Kidney glomerular epithelial cell (primary cell): ENCODE measurements around the gene TRA2B.

ENCODE experiments used
- DNase-seq: peaks from one replicate; lab custom pipeline; 2025; lab: John Stamatoyannopoulos, UW

Gene TRA2B

DNA sequence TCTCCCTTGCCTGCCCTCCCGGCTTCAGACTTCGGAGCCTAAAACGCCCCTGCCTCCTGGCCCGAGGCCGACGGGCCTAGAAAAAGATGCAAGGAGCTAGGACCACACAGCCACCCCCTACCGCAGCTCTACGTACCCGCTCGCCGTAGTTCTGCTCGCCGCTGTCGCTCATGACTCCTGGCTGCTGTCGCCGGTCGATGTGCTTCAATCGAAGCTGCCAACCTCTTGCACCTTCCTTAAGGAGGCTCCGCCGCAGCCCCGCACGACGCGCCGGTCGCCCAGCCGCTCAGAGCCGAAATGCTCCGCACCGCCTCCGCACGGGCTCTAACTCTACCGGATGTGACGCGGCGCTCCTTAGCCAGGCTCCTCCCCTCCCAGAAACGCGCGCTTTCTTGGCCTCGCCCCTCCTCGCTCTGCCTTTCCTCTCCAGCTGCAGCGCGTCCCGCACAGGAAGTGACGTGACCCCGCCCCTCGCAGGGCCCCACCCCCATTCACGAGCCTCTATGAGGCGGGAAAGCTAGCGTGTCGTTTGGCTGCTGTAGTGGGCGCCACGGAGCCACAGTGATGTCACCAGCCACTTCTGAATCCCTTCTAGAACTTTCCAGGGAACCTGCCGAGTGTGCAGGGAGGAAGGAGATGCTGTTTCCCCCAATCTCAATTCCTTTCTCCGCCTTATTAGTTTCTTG lies at the start of gene TRA2B:
TRA2B (minus strand) TSS at position 326 of the 686 bp plus-strand sequence; CDS start at position 172, 154 bp downstream.
- peak; percentile 92 for DNase-seq

DNA sequence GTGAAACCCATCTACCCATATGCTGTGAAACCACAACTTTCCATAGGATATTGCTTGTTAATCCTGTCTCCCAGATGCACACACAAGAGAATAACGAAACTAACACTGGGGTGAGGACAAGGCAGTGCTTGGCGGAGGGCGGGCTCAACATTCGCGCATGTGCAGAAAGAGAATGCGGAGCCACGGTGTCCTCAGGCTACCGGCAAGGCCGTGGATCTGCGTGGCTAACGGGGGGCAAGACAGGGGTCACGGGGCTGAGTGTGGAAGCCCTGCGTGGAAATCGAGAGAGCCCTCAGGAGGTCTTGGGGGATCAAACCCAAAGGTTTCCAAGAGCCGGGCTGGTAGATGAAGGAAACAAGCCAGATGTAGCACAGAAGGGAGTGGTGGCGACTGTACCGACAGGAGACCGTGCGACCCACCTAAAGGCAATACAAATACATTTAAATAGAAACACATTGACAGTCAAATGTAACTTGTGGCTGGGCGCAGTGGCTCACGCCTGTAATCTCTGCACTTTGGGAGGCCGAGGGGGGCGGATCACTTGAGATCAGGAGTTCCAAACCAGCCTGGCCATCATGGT lies 48.5 kb upstream of the TRA2B start:
- no peak for DNase-seq

DNA sequence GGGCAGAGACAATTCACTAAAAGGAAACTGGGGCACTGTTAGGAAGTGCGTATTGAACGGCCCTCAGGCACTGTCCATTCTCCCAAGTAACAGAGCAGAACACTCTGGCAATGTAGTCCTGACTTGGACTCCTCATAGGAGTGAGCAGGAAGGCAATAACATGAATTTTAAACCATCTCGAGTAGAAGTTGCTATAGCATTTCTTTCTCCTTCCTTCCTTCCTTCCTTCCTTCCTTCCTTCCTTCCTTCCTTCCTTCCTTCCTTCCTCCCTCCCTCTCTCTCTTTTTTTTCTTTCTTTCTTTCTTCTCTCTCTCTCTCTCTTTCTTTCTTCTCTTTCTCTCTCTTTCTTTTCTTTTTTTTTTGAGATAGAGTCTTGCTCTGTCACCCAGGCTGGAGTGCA lies 46.4 kb upstream of the TRA2B start:
- no peak for DNase-seq

DNA sequence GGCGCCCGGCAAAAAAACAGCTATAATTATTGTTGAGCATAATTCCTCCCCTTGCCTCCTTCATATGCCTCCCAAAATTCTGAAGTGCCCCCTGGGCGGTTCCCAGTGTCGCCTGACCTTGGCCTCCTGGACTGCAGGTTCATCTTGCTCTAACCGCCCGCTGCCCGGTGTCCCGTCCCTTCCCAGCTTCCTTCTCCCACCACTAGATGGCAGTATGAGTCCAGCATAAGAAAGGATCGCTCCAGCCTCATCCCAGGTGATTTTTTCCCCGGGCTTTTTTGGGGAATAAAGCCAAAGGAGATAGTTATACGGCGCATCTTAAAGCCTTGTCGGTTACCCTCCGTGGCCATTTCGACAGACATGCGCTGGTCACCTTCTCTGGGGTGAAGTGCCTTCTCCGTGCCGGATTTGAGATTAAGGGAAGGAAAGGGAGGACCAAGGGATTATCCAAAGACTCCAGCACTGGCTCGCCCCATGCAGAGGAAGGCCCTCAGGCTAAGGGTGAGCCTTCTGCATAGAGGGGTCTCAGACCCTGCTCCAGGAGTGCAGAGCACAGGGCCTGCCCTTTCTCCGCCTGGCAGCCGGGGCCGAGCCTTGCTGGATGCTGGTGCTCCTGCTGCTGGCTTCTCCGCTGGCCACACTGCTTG lies 45.8 kb upstream of the TRA2B start:
- peak; percentile 33 for DNase-seq

DNA sequence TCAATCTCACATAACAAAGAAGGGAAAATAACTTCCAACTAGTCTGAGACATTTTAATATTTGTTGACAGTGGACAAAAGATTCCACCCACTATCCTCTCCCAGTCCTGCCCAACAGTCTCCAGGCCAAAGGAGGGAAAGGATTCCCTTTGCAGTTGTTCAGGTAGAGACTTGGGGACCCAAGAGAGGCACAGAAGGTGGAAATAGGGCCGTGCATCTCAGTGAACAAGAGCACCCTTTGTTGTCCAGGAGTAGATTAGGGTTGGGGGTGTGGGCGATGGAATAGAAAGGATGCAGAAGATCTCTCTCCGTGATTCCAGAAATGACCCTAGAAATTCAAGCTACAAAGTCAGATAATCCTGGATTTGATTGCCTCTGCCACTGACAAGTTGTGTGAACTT lies 44.8 kb upstream of the TRA2B start:
- DNase-seq, result no peak

DNA sequence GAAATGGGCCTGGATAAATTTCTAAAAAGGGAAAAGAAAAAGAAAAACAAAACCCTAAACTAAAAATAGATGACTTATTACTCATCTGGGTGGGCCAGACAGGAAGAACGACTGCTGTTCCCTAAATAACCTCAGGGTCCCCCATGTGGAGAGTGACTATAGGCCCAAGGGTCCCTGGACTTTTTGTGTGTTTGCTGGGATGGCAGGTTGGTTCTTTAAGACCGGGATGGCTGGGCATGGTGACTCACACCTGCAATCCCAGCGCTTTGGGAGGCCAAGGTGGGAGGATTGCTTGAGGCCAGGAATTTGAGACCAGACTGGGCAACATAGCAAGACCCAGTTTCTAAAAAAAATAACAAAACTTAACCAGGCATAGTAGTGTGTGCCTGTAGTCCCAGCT lies 43.8 kb upstream of the TRA2B start:
- DNase-seq, result no peak

DNA sequence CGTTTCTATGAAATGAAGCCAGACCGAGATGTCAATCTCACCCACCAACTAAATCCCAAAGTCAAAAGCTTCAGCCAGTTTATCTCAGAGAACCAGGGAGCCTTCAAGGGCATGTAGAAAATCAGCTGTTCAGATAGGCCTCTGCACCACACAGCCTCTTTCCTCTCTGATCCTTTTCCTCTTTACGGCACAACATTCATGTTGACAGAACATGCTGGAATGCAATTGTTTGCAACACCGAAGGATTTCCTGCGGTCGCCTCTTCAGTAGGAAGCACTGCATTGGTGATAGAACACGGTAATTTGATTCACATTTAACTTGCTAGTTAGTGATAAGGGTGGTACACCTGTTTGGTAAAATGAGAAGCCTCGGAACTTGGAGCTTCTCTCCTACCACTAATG lies 41.9 kb upstream of the TRA2B start:
- no peak for DNase-seq

DNA sequence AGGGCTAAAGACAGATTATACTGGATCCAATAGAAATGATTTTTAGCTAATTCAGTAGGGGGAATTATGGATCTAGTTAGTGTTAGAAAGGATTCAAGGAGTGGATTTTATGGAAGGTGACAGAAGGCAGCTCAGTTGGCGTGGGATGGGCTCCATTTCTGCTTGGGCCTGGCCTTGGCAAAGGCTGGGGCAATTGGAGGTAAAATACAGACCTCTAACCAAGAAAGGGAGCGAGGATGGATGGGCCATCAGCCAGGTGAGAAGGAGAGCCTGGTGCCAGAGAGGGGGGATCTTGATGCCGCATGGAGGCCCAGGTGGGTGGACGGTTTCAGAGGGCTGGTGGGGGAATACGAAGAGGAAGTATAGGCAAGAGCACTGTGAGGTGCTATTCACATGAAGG lies 40.7 kb upstream of the TRA2B start:
- DNase-seq, result no peak

DNA sequence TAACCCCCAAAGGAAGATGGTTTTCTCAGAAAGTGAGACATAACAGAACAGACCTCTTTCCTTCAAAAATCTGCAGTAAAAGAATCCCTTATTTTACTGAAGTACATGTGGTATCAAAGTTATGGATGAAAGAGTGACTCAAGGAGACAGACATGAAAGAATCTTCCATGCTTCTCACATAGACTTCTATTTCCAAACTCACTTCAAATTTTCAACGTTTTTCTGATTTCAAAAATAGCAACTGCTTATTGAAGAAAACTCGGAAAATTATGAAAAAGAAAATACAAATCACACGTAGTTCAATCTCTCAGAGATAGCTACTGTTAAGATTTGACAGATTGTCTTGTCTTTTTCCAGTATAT lies 39.8 kb upstream of the TRA2B start:
- DNase-seq, result no peak

DNA sequence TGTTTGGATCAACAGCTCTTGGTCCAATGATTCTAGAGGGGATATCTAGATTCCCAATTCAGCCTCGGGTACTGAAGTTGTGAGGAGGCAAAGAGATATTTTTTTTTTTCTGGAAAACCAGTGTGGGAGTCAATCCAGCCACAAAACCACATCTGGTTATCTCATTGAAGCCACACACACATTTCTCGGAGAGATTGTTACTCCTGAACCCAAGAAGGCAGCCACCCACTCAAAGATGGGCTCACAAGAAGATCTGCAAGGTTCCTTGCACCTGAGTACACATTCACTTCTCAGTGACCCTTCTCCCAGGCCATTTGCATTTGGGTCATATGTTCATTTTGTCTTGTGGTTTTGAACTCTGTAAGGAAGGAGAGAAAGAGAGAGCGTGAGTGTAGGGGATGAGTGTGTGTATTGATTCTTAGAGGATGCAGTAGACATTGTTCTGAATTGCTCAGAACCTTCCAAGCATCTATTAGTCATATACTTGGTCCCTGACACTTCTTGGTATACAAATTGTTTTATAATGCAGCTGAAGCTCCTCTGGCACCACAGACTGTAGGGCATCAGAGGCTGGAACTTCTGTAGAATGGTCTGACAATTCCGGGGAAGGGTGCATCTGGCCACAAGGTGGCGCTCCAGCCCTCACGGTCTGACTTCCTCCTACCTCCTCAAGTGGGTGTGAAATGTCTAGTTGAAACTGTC lies 39.3 kb upstream of the TRA2B start:
- DNase-seq, result peak; percentile 81

DNA sequence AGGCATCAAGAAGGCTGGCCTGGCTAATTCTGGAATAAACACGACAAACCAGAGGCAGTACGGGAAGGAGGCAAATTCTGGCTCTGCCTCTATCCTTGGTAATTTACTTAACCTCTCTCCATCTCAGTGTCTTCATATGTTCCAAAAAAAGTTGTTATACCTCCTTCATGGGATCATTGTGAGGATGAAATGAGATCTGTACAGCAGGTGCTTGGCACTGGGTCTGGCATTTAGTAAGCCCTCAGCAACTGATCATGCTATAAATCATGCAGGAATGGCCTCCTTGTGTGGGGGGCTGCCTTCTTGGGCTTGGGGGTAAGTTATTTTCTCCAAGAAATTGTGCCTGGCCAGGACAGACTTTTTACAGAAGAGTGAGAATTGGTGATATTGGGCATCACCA lies 38.3 kb upstream of the TRA2B start:
- no peak for DNase-seq

DNA sequence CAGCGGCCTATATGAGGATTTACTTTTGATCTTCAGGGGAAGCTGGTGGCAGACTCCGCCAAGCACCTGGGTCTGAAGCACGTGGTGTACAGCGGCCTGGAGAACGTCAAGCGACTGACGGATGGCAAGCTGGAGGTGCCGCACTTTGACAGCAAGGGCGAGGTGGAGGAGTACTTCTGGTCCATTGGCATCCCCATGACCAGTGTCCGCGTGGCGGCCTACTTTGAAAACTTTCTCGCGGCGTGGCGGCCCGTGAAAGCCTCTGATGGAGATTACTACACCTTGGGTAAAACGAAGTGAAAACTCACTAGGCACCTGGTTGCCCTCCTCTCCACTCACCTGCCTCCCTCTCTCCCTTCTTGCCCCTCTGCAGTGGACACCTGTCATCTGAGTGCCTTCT lies 33.8 kb upstream of the TRA2B start:
- no peak for DNase-seq

DNA sequence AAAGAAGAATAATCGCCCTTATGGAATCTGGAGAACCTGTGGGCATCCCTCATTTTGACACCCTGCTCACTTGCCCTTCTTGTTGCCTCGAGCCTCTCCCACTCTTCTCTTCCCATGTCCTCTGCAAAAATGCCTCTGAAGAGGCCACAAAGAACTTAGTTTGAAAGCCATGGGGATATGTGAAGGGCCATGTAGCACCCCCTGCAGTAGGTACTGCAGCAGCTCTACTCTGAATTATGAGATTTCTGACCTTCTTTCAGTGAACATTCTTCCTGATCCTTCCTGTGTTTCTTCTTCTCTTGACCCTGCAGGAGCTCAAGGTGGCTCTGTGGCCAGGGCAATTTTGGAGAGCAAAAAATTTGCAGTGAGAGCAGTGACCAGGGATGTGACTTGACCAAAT lies 30.4 kb upstream of the TRA2B start:
- no peak for DNase-seq

DNA sequence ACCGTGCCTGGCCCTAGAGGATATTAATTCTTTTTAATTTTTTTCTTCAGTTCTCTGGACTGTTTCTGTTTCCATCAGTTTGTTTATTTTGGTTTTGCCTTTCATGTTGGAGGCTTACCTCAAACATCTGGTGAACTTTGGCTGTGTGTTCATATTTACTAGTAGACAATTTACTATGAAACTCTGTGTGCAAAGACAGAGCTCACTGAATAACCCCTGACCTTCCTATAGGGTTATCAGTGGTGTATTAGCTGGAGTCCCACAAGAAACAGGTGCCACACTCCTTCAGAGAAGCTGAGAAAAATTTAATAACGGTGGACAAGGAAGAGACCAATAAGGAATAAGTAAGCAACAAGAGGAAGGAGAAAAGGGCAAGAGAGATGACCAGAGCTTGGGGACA lies 28.8 kb upstream of the TRA2B start:
- DNase-seq, result no peak

DNA sequence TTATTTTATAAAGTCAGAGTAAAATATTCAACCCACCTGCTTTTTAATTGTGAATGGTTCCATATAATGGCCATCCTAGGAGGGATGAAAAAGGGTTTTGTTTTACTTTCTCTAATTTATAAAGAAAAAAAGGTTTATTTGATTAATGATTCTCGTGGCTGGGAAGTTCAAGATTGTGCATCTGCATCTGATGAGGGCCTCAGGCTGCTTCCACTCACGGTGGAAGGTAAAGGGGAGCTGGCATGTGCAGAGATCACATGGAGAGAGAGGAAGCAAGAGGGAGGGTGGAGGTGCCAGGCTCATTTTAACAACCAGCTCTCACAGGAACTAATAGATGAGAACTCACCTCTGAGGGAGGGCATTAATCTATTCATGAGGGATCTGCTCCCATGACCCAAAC lies 27.7 kb upstream of the TRA2B start:
- no peak for DNase-seq

DNA sequence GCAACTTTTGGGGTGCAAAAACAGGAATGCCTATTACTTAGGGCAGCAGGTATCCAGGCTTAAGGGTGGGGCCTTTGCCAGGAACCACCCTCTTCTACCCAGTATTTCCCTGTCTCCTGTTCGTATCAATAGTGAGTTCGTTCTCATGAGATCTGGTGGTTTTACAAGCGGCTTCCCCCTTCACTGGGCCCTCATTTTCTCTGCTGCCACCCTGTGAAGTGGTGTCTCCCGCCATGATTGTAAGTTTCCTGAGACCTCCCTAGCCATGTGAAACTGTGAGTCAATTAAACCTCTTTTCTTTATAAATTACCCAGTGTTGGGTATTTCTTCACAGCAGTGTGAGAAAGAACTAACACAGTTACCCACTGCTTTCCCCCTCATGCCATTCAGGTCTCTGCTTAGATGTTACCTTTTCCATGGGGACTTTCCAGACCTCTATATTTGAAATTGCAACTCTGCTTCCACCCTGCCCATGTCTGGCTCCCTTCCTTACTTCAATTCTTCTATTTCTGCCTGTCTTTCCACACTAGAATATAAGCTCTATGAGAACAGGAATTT lies 23.9 kb upstream of the TRA2B start:
- no peak for DNase-seq

DNA sequence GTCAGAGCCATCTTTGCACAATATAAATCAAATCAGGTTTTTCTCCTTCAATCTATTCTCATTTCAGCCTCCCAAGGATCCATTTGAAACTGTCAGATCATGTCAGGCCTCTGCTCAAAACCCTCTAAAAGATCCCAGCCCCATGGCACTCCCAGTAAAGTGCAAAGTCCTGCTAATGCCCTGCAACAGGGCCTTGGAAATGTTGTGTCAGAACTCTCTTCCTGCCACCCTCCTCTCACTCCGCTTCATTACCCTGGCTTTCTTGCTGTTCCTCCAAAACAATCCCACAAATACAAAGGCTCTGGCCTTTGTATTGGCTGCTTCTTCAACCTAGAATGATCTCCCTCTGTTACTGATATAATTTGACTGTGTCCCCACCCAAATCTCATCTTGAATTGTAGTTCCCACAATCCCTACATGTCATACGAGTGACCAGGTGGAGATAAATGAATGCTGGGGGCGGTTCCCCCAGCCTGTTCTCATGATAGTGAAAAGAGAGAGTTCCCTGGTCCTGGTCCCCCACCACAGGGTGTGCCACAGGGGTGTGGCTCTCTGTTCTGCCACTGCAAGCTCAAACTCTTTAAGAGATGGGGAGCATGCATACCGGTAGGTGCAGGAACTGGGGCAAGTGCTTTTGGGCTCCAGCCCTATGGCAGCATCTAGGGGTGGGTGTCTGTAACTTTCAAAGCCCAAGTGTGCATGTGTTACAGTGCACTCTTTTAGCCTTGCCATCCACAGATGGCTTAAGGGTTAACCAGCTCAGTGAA lies 22.9 kb upstream of the TRA2B start:
- no peak for DNase-seq

DNA sequence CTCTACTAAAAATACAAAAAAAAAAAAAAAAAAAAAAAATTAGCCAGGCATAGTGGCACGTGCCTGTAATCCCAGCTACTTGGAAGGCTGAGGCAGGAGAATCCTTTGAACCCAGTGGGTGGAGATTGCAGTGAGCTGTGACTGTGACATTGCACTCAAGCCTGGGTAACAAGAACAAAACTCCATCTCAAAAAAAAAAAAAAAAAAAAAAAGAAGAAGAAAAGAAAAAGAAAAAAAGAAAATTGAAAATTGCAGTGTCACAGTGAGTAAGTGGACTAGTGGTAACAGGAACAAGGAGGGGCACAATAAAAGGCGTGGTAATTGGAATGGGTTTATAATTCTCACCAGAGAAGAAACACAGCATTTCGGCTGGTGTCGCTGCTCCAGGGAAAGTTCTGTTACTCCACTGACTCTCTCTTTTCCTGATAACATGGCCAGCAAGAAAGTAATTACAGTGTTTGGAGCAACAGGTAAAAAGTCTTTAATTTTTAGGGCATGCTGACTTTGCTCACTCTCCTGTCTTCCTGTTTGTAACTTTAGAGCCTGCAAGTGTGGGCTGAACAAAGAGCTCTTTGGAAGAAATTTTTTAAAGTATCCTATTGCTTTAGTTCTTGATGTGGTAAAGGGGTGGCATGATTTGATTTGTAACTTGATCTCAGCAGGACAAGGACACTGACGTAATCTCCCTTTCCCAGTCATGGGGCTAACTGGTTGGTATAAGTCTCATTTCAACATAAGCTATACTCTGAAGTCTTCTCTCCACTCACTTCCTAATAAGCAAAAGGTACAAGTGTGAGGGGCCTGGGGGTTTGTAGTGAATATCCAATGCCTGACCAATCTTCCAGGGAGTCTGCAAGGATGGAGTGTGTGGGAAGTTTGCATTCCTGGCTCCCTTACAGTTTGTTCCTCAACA lies 22.1 kb upstream of the TRA2B start:
- DNase-seq, result peak; percentile 13

DNA sequence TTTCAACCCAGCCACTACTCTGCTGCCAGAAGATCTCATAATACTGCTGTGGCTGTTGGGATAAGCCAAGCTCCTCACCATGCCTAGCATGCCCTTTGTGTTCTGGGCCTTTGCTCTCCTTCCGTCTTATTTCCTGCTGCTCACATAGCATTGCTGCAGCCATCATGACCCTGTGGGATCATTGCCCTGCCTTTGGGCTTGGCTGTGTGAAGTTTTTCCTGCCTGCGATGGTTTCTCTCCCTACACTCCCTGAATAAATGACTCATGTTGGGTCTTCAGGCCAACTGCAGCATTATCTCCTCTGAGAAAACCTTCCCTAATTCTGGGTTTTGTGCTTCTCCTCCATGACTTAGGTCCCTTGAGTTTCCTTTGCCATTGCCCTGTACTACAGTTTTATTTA lies 20.8 kb upstream of the TRA2B start:
- no peak for DNase-seq

DNA sequence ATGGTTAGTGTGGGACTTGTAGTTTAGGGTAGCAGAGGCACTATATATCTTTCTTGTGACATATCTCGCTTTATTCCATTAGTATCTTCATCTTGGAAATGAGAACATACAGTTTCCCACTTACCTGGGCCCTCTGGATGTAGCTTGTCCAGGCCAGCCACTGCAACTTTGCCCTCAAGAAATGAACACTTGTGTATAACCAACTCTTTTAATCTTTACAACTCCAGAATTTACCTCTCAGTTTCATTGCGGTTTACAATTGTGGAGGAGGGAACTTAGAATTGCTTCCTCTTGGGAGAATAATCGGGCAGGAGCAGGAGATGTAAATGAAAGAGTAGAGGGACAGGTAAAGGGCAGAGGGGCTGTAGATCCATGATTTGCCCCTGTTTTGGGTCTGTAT lies 18.4 kb upstream of the TRA2B start:
- no peak for DNase-seq

DNA sequence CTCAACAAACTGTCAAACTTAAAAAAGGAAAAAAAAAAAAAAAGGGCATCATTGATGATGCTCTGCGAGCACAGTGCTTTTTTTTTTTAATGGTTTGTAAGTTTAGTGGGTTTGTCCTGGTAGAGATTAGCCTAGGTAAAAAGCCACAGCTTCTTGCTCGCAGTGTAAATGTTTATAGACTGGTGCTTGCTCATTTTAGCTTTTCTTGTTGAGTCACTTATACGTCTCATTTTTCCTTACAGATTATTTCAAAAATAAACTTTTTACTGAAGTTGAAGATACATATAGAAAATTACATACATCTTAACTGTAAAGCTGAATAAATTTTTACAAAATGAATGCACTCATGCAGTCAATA lies 16.5 kb upstream of the TRA2B start:
- DNase-seq, result no peak
